ENCODE measurements around the gene SYNGR4.

DNA sequence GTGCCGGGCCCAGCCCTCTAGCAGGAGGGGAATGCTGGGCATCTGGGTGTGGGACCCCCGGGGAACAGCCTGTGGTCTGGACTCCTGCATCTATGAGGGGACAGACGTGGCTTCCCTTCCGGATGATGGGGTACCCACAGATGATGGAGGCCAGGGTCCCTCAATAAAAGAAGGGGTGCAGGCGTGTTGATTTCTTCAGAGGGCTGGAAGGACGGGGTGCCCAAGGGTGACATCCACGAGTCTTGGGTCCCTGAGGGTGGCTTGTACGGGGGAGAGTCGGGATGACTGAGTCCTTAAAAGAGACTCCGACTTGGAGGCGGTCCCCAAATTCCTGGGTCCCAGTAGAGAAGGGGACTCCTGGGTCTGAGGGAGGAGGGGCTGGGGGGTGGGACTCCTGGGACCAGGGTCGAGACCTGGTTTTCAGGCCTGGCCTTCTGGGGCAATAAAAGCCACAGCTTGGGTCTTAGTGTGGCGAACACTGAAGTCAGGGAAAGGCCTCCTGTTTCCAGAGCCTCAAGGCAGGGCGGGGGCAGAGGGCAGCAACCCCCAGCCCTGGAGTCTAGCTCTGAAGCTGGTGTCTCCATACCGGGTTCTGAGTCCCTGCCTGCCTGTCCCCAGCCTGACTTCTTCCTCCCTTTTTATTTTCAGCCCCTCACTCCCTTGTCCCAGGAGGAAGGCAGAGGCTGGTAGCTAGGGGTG, 28.8 kb downstream of the SYNGR4 start:
- TF ChIP-seq, protein P1, sequence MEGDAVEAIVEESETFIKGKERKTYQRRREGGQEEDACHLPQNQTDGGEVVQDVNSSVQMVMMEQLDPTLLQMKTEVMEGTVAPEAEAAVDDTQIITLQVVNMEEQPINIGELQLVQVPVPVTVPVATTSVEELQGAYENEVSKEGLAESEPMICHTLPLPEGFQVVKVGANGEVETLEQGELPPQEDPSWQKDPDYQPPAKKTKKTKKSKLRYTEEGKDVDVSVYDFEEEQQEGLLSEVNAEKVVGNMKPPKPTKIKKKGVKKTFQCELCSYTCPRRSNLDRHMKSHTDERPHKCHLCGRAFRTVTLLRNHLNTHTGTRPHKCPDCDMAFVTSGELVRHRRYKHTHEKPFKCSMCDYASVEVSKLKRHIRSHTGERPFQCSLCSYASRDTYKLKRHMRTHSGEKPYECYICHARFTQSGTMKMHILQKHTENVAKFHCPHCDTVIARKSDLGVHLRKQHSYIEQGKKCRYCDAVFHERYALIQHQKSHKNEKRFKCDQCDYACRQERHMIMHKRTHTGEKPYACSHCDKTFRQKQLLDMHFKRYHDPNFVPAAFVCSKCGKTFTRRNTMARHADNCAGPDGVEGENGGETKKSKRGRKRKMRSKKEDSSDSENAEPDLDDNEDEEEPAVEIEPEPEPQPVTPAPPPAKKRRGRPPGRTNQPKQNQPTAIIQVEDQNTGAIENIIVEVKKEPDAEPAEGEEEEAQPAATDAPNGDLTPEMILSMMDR (IDR thresholded peaks at IDR 0.05) = no peak
- no peak for TF ChIP-seq POLR2A (IDR thresholded peaks at IDR 0.05)
- TF ChIP-seq EP300 (IDR thresholded peaks at IDR 0.05) = no peak
- TF ChIP-seq POLR2AphosphoS5 (IDR thresholded peaks at IDR 0.05) = no peak

Data from upper lobe of left lung (tissue), 4 donors.